Fibroblast of mammary gland (primary cell): Measurements from ENCODE around the gene LAMP1.

ENCODE experiments used
- DNase-seq: peaks from one replicate; pipeline ENCODE4 v3.0.0-alpha.2; 2010; ENCODE audit warnings: low read depth
- H3K4me3 ChIP-seq: 2 replicates; pipeline ENCODE4 v1.5.1; 2011; ENCODE audit warnings: low read depth, mild to moderate bottlenecking, low read length, moderate library complexity; ENCODE audit not compliant: control insufficient read depth
- CTCF ChIP-seq: conservative IDR thresholded peaks from 2 replicates; pipeline ENCODE4 v1.5.1; 2011; ENCODE audit warnings: low read depth, low read length, inconsistent platforms; ENCODE audit not compliant: control insufficient read depth, insufficient read depth

The LAMP1 gene

GRCh38 chr13:113350938-113351335 lies 53.9 kb downstream of the LAMP1 start:
- H3K4me3 ChIP-seq: no peak overlapping the region
- DNase-seq: no peak
- TF ChIP-seq CTCF: no peak

GRCh38 chr13:113351514-113352026 lies 54.5 kb downstream of the LAMP1 start:
- DNase-seq: no peak
- H3K4me3 ChIP-seq: no peak overlapping the region
- no peak for TF ChIP-seq CTCF

GRCh38 chr13:113353254-113353653 lies 56.2 kb downstream of the LAMP1 start:
- H3K4me3 ChIP-seq: no peak overlapping the region
- no peak for TF ChIP-seq CTCF
- DNase-seq: no peak

DNA sequence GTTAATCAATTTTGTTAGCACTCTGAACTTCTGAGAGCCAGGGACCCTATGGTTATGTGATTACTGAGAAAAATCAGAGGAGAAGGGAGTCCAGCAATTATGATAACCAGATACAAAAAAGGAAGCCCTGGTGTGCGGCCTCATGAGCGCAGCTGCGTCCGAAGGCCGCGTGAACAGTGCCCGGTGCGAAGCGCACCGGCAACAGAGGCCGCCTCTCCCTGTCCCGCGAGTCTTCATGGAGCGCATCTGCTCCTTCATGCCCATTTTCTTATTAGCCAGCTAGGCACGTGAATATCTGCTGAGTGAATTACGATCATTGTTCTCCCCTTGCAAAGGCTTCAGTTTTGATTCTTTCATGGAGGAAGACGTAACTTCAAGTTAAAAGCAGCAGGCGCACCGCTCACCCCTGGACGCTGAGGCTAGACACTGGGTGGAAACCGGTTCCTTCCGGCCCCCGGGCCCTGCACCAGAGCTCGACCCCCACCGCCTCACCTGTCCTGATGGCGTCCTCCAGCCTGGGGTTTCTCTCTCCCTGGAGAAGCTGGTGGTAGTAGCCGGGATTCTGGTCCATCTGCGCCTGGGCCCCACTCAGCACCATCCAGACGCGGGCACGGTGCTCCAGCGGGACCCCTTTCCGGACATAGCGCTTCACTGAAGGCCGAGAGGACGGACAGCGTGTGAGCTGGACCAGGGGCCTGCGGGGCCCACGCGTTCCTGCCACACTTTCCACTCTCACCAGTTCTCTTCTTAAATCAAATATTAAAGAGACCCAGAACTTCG lies 58.0 kb downstream of the LAMP1 start:
- no peak for TF ChIP-seq CTCF
- H3K4me3 ChIP-seq: no peak overlapping the region
- DNase-seq: no peak

DNA sequence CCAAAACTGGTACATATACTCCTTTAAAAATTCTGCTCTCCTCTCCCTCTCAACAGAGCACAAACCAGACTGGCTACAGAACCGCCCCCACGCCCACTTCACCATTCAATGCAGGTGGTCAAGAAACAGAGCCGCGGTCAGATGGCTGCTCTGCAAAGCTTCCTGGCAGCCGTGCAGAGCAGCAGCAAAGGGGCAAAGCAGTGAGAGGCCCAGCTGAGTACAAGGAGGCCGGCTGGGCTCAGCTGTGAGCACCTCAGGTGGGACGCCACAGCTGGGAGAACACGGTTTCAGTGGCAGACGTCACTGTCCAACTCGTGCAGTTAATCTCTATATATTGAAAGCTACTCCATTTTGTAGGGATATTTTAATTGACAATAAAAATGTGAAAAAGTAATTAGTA lies 58.6 kb downstream of the LAMP1 start:
- TF ChIP-seq CTCF: no peak
- no peak overlapping the region for H3K4me3 ChIP-seq
- no peak for DNase-seq

DNA sequence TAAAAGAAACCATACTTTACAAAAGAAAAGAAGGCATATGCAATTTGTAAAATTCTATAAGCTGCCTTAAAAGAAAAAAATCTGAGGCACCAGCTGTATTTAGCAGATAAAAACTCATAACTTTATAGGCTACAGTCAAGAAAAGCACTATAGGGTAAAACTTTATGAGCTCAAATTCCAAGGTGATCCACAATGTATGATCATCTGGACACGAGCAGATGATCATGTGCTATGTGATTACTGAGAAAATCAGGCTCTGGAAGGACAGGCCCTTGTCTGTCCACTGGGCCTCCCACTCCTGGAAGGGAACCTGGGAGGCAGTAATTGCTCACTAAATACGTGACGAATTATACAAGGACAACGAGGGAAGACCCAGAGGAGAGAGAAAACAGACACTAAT lies 59.6 kb downstream of the LAMP1 start:
- no peak for DNase-seq
- no peak for TF ChIP-seq CTCF

More for the DNA sequence above, 59.6 kb downstream of the LAMP1 start:
- H3K4me3 ChIP-seq: no peak overlapping the region
